Measurements from ENCODE around the gene CHPT1. TPM values are rescaled to one million over a fixed set of nuclear protein-coding genes. Genes with fewer than 3 reads are reported as not detected.

Gene CHPT1
- total and polyA plus RNA-seq, 2 of the 13 experiments (the other 11 are each of a cell fraction or from before 2014, with no cell fraction given): 117 to 178 TPM

DNA sequence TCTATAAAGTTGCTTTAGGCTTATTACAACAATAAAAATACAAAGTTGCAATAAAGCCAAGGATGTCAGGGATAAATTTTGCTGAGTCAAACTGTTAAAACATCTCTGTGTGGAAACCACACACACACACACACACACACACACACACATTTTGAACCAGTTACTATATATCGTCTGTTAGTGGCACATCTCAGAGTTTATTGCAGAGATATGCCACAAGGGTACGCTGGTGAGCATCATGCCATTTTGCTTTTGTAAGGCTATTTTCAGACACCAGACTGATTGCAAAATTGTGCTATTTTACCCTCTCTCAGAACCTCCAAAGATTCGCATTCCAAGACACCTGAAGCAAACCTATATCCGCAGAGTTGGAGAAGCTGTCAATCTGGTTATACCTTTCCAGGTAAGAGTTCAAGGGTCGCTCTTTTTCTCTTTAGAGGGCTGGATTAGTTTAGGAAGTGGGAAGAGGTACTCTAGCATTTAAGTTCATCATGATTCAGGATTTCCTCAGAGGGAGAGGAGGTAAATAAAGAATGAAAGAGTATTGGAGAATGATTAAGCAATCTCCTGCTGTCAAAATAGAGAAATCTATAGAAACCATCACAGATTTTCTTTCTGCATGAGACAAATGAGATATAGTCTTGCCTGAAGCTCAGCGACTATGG is 27.3 kb upstream of the CHPT1 start (continued):
- no peak for TF ChIP-seq HOXA9 (CRISPR knock-in tag; IDR thresholded peaks at IDR 0.05; ENCODE audit: borderline replicate concordance)
- peak; percentile 70 for TF ChIP-seq CEBPG (CRISPR knock-in tag; IDR thresholded peaks at IDR 0.05)
- TF ChIP-seq NFATC3 (CRISPR knock-in tag; IDR thresholded peaks at IDR 0.05): no peak
- TF ChIP-seq SMAD3 (CRISPR knock-in tag; IDR thresholded peaks at IDR 0.05): peak; percentile 56; the same call in 1 of the 2 replicates
- TF ChIP-seq NBN (conservative IDR thresholded peaks at IDR 0.05): no peak
- TF ChIP-seq, protein P1, sequence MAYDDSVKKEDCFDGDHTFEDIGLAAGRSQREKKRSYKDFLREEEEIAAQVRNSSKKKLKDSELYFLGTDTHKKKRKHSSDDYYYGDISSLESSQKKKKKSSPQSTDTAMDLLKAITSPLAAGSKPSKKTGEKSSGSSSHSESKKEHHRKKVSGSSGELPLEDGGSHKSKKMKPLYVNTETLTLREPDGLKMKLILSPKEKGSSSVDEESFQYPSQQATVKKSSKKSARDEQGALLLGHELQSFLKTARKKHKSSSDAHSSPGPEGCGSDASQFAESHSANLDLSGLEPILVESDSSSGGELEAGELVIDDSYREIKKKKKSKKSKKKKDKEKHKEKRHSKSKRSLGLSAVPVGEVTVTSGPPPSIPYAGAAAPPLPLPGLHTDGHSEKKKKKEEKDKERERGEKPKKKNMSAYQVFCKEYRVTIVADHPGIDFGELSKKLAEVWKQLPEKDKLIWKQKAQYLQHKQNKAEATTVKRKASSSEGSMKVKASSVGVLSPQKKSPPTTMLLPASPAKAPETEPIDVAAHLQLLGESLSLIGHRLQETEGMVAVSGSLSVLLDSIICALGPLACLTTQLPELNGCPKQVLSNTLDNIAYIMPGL (CRISPR knock-in tag; IDR thresholded peaks at IDR 0.05; ENCODE audit: borderline replicate concordance in 1 of 2, low read depth in 1 of 2): peak in 1 of 2 experiments; percentile 54; a peak in 1 of 4 replicates
- peak; percentile 31 for TF ChIP-seq SAP130 (CRISPR knock-in tag; IDR thresholded peaks at IDR 0.05; ENCODE audit: low read depth)
- no peak for TF ChIP-seq ONECUT2 (CRISPR knock-in tag; IDR thresholded peaks at IDR 0.05)
- TF ChIP-seq RARG (CRISPR knock-in tag; IDR thresholded peaks at IDR 0.05; ENCODE audit: low read depth): no peak
- peak; percentile 23; the same call in 1 of the 2 replicates for TF ChIP-seq ZSCAN9 (CRISPR knock-in tag; IDR thresholded peaks at IDR 0.05; ENCODE audit: borderline replicate concordance)
- TF ChIP-seq RXRA (CRISPR knock-in tag; IDR thresholded peaks at IDR 0.05): no peak
- TF ChIP-seq ZNF121 (CRISPR knock-in tag; IDR thresholded peaks at IDR 0.05): no peak
- no peak for TF ChIP-seq PCBP1 (IDR thresholded peaks at IDR 0.05; ENCODE audit: borderline replicate concordance, low read depth, low read length)
- no peak for TF ChIP-seq SIN3B (IDR thresholded peaks at IDR 0.05; ENCODE audit: low read length)
- TF ChIP-seq SSRP1 (CRISPR knock-in tag; IDR thresholded peaks at IDR 0.05): 0 out of 2 replicates have a peak, but pooled peaks have one; percentile 37
- TF ChIP-seq REPIN1 (CRISPR knock-in tag; IDR thresholded peaks at IDR 0.05; ENCODE audit: borderline replicate concordance, low read depth): 0 out of 2 replicates have a peak, but pooled peaks have one; percentile 31
- TF ChIP-seq, protein P2, sequence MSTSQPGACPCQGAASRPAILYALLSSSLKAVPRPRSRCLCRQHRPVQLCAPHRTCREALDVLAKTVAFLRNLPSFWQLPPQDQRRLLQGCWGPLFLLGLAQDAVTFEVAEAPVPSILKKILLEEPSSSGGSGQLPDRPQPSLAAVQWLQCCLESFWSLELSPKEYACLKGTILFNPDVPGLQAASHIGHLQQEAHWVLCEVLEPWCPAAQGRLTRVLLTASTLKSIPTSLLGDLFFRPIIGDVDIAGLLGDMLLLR (CRISPR knock-in tag; IDR thresholded peaks at IDR 0.05): no peak
- TF ChIP-seq, protein P3, sequence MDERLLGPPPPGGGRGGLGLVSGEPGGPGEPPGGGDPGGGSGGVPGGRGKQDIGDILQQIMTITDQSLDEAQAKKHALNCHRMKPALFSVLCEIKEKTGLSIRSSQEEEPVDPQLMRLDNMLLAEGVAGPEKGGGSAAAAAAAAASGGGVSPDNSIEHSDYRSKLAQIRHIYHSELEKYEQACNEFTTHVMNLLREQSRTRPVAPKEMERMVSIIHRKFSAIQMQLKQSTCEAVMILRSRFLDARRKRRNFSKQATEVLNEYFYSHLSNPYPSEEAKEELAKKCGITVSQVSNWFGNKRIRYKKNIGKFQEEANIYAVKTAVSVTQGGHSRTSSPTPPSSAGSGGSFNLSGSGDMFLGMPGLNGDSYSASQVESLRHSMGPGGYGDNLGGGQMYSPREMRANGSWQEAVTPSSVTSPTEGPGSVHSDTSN (CRISPR knock-in tag; IDR thresholded peaks at IDR 0.05): 0 out of 2 replicates have a peak, but pooled peaks have one; percentile 26
- no peak for TF ChIP-seq SP4 (CRISPR knock-in tag; IDR thresholded peaks at IDR 0.05)
- TF ChIP-seq ZNF577 (CRISPR knock-in tag; IDR thresholded peaks at IDR 0.05; ENCODE audit: borderline replicate concordance, low read depth): no peak
- TF ChIP-seq SMAD1 (CRISPR knock-in tag; IDR thresholded peaks at IDR 0.05; ENCODE audit: borderline replicate concordance, low read depth): no peak
- no peak for TF ChIP-seq ZBTB8A (CRISPR knock-in tag; IDR thresholded peaks at IDR 0.05; ENCODE audit: borderline replicate concordance, low read depth)
